Ascending aorta (tissue), 2 donors: Measurements from ENCODE around the gene GPR65. TPM values are rescaled to one million over a fixed set of nuclear protein-coding genes. Genes with fewer than 3 reads are reported as not detected.

ENCODE experiments used
- DNase-seq, 2 donors: peaks; one replicate each; pipeline ENCODE4 v3.0.0-alpha.2; 2019; ENCODE audit warnings: low spot score in 2 of 2
- H3K27ac ChIP-seq, 2 donors: fragments of 200-600 bp; sonication (generic); one replicate each; pipeline ENCODE4 v1.5.1; 2016 to 2017; ENCODE audit warnings: mild to moderate bottlenecking in 1 of 2
- H3K27me3 ChIP-seq: fragments of 200-600 bp; sonication (generic); one replicate; pipeline ENCODE4 v1.5.1; 2017
- H3K36me3 ChIP-seq, 2 donors: fragments of 200-600 bp; sonication (generic); one replicate each; pipeline ENCODE4 v1.5.1; 2016
- H3K4me1 ChIP-seq, 2 donors: fragments of 200-600 bp; sonication (generic); one replicate each; pipeline ENCODE4 v1.5.1; 2016 to 2017; ENCODE audit warnings: mild to moderate bottlenecking in 1 of 2
- H3K4me3 ChIP-seq, 2 donors: fragments of 200-600 bp; sonication (generic); one replicate each; pipeline ENCODE4 v1.5.1; 2016 to 2017; ENCODE audit warnings: mild to moderate bottlenecking in 1 of 2
- H3K9me3 ChIP-seq, 2 donors: fragments of 200-600 bp; sonication (generic); one replicate each; pipeline ENCODE4 v1.5.1; 2016
- CTCF ChIP-seq, 3 experiments: fragments of 200-600 bp in 2 of 3; fragments of 450-650 bp in 1 of 3; sonication (generic) in 2 of 3; IDR thresholded peaks; one replicate each; pipeline ENCODE4 v1.5.1; 2016 to 2019; ENCODE audit warnings: antibody characterized with exemption in 3 of 3, mild to moderate bottlenecking in 1 of 3, moderate library complexity in 1 of 3
- intact Hi-C: fragments of 100-400 bp; cut with DNase I; formaldehyde crosslinking; loops from one replicate; pipeline ENCODE4 v1.15.1; 2023
- total RNA-seq: library from RNA; depleted of rRNA; stranded (reverse); fragments of >200 nt; gene quantifications from one replicate; pipeline ENCODE4 v1.1.0, GENCODE V29; 2016

GPR65 gene
- total RNA-seq, 1 donor from 2014 or later: 0.32 TPM

- TF ChIP-seq CTCF (IDR thresholded peaks at IDR 0.05): no peak
Observed at GRCh38 chr14:87995500-87996290, 9.2 kb upstream of the GPR65 start.

GRCh38 chr14:87996291-87996592, 8.7 kb upstream of the GPR65 start:
- Histone ChIP-seq H3K27ac (no peak overlapping the region), H3K4me3 (no peak overlapping the region), H3K9me3 (no peaks in the 10 kb centered on the region), H3K27me3 (no peaks in the 10 kb centered on the region), H3K36me3 (no peaks in the 10 kb centered on the region), H3K4me1 (peaks cover 0 to 10% of the 10 kb centered on the region in 2 donors)
- DNase-seq: no peak
- no peak for TF ChIP-seq CTCF (IDR thresholded peaks at IDR 0.05)
- intact Hi-C loops: no loop called here

More at GRCh38 chr14:87995500-87996290, 9.2 kb upstream of the GPR65 start:
- no peaks in the 10 kb centered on the region for H3K27me3 ChIP-seq
- intact Hi-C loops: no loop called here
- DNase-seq: no peak
- no peaks in the 10 kb centered on the region for H3K9me3 ChIP-seq
- no peak overlapping the region for H3K27ac ChIP-seq
- no peak overlapping the region for H3K4me3 ChIP-seq
- H3K36me3 ChIP-seq: no peaks in the 10 kb centered on the region
- H3K4me1 ChIP-seq: peaks cover 0 to 13% of the 10 kb centered on the region in 2 donors

GRCh38 chr14:87998482-87998881, 6.5 kb upstream of the GPR65 start:
- Histone ChIP-seq H3K9me3 (no peaks in the 10 kb centered on the region), H3K36me3 (no peaks in the 10 kb centered on the region), H3K27me3 (no peaks in the 10 kb centered on the region), H3K4me3 (no peak overlapping the region), H3K4me1 (no peaks in the 10 kb centered on the region), H3K27ac (no peak overlapping the region)
- intact Hi-C loops: no loop called here
- TF ChIP-seq CTCF (IDR thresholded peaks at IDR 0.05): no peak
- DNase-seq: no peak

- Histone ChIP-seq H3K4me1 (no peaks in the 10 kb centered on the region), H3K27me3 (no peaks in the 10 kb centered on the region), H3K36me3 (no peaks in the 10 kb centered on the region), H3K4me3 (no peak overlapping the region), H3K9me3 (no peaks in the 10 kb centered on the region), H3K27ac (no peak overlapping the region)
- intact Hi-C loops: no loop called here
- no peak for TF ChIP-seq CTCF (IDR thresholded peaks at IDR 0.05)
- no peak for DNase-seq
Observed at GRCh38 chr14:87999277-87999676, 5.7 kb upstream of the GPR65 start.

- H3K27me3 ChIP-seq: no peaks in the 10 kb centered on the region
- intact Hi-C loops: no loop called here
- no peak overlapping the region for H3K27ac ChIP-seq
- H3K4me1 ChIP-seq: no peaks in the 10 kb centered on the region
- no peak for DNase-seq
- no peak for TF ChIP-seq CTCF (IDR thresholded peaks at IDR 0.05)
- no peaks in the 10 kb centered on the region for H3K9me3 ChIP-seq
- no peak overlapping the region for H3K4me3 ChIP-seq
- H3K36me3 ChIP-seq: no peaks in the 10 kb centered on the region
Observed at GRCh38 chr14:88002421-88003075, 2.4 kb upstream of the GPR65 start.
